GM21723 (cell line): ENCODE data around the gene DSCAML1.

Source experiments
- ATAC-seq: cut with Tn5 transposase; IDR thresholded peaks from one replicate; pipeline ENCODE4 v1.9.1; 2021; ENCODE audit warnings: mild to moderate bottlenecking, moderate library complexity; ENCODE audit not compliant: unreplicated experiment

The DSCAML1 gene

DNA sequence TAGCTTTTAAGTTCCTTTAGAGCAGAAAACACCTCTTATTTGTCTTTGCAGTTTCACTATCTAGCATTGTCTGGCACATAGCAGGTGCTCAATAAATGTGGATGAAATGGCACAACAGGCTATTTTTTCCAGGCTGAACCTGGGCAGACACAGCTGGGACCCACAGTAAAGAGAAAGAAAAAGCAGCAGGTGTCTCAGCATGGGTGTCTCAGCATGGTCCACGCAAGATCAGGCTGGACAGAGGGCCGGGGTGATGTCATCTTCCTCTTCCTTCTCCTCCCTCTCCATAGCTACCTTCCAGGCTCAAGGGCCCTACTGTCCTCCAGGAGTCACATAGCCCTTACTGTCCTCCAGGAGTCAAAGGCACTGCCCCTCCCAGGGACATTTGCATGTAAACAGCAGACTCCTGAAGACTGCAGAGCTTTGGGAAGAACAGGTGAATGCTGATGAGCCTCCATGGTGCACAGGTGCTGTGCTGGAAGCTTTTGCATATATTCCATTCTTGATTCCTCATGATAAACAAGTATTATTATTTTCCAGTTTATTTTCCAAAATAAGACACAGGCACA is 65.2 kb downstream of the DSCAML1 start:
- ATAC-seq = no peak

DNA sequence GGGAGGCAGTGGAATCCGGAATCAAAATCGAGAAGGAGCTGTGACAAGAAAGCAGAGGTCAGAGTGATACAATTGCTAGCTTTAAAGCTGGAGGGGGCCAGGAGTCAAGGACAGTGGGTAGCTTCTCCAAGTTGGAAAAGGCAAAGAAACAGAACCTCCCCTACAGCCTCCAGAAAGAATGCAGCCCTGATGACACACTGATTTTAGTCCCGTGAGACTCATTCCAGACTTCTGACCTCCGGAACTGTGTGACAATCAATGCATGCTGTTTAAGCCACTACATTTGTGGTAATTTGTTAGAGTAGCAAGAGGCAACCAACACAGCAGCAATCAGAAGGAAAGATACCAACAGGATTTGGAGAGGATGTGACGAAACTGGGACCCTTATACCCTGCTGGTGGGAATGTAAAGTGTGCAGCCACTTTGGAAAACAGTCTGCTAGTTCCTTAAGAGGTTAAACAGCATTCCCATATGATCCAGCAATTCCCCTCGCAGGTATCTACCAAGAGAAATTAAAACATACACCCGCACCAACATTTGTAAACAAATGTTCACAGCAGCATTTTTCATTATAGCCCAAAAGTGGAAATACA is 66.7 kb downstream of the DSCAML1 start:
- ATAC-seq = no peak

DNA sequence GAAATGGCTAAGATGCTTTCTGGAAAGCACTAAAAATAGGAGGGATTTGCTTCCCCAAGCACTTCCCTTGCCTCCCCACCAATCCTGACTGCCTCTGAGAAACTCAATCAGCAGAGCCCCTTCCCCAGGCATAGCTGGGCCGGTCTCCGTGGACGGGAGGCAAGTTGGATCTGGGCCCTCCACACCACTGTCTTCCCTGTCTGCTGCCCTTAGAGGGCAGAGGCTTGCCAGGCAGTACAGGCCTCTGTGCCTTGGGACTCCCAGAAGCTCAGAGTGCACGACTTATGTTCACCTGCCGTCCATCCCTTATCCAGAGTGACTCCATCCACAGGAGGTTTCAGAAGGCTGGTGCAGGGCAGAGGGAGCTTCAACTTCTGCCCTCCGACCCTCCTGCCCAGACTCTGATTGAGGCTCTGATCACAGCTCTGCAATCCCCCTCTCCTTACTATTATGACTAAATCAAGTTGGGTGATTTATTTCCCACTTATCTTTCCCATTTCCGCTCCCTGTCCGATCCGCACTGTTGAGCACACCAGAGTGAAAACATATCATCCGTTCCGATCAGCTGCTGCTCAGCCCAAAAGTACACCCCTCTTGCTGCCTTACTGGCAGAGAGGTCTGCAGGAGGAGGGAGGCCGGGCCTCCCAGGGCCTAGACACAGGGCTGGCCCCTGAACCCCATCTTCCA is 71.8 kb downstream of the DSCAML1 start:
- ATAC-seq = no peak

DNA sequence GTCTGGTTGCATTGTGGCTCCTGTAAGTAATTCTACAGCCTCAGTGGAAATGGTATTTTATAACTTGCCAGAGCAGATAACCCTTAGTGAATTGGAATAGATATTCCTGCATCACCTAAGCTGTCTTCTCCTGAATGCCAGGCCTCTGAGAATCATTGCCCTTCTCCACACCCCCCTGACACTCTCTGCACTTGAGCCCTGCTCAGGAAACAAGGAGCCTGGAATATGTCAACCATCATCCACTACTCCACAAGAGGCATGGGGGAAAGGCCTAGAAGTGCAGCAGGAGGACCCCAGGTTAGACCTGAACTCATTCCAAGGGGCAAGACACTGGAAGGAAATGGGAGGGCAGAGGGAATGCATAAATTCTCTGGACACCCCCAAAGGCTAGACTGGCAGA is 72.4 kb downstream of the DSCAML1 start:
- no peak for ATAC-seq

DNA sequence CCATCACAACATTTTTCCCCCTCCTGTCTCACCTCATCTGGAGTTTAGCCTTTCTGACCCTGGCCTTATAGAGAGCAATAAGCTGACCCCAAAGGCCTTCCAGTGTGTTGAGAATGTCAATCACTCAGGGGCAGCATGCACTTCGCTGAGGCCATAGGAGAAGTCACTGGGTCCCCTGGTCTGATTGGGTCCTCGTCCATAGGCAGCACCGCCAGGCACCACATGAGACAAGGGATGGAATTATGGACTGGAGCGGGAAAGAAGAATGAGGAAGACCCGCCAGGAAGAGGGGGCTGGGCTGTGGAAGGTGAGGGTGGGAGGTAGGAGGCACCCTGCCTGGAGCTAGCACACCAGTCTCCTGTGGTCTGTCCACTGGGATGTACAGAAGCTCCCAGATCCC is 72.9 kb downstream of the DSCAML1 start:
- ATAC-seq = no peak

DNA sequence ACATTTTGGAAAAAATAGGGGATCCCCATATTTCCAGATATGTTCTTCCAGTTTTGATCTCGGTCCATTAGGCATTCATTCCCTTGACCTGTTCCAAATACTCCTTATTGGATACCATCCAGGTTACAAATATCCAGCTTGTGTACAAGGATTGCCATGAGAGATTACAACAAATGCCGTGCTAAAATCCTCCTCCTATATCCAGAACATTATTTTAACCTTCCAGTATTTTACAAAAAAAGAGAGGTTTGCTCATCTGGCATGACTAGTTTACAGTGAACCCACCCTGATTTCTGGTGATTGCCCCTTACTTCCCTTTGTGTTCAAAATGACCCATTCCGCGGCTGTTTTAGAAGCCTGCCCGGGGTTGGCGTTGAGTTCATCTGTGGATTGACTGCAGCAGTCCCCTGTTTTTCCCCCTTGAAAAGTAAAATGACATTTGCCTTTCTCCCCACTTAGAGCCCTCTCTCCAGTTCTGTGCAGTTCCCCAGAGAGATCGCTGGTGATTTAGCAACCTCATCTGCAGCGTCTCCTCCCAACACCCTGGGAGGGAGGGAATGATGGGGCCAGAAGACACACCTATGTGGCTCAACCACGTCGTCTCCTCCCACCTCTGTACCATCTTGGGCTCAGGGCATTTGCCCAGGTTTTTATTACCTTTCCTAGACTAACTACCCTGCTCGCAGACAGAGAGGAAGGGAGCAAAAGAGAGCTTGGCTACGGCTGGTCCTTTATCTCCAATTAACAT is 73.6 kb downstream of the DSCAML1 start:
- no peak for ATAC-seq

DNA sequence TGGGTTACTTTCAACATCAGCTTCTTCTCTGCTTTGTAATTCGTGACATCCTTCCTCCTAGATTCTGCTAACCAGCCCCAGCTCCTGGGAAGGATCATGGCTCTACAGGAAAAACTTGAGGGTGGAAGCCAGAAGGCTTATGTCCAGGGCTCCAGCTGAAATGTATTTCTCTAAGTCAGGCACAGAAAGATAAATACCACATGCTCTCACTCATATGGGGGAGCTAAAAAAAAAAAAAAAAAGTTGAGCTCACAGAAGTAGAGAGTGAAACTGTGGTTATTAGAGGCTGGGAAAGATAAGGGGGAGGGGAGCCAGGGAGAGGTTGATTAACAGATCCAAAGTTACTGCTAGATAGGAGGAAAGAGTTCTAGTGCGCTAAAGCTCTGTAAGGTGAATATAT is 74.9 kb downstream of the DSCAML1 start:
- ATAC-seq = no peak

DNA sequence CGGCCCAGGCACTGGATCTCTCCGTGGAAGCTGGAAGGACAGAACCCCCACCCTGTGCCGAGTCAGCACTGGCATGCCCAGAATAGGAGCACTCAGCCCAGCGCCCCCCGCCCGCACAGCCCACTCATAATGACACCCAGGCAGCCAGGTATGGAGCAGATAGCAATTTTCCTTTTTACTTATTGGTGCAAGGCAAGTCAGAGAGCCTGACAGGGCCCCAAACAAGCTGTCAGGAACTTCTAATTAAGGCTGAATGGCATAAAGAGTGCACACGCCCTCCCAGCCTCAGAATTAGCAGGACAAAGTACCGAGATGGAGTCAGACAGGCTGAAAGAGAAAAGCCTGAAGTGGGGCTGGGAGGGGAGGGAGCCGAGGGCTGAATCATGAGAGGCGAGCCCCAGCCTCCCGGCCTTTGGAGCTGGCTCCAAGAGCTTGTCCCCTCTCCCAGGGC is 76.9 kb downstream of the DSCAML1 start:
- no peak for ATAC-seq

DNA sequence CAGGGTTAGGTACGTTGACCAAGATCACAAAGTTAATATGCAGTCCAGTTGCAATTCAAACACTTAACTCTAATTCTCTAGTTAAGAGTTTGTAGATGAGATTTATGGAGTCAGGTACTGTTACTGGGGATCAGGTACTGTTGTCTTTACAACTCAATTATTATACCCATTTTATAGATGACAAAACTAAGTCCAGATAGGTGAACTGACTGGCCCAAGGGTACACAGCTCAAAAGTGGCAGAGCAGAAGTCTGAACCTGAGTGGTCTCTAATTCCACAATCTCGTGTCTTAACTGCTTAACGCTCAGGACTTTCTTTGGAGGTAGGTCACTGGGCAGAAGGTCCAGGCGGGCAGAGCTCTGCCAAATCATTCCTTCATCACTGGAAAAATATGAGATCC is 77.5 kb downstream of the DSCAML1 start:
- ATAC-seq = no peak

DNA sequence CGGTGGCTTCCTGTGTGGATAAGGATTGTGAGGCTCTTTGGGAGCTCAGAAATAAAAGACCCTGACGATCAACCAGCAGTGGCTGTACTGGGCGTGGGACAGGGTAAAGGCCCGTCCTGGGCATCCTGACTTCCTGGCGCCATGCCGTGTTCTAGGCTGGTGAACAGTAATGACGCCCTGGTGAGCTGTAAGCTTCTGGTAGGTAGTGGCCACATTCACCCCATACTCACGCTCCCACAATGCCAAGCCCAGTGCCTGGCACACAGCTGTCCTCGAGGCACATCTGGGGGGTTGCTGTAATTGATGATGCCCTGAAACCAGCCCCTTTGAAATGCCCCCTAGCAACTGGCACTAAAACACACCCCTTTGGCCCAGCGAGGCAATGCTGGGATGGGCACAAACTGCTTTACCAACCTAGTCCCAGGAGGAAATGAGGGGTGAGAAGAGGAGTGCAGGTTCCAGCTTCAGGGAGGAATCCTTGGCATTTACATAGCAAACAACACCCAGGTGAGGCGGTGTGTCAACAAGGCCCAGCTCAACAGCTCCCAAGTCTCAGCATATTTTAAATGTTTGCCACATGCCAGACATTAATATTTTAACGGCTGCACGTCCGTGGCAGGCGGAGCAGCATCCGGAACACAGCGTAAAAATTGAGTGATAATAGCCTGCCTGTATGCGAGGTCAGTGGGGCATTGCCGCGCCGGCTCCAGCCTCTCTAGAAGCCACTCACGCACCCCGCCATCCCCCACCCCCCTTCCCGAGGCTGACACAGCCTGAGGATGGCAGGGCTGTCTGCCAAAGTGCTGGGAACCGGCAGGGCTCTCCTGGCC is 79.3 kb downstream of the DSCAML1 start:
- ATAC-seq = no peak

DNA sequence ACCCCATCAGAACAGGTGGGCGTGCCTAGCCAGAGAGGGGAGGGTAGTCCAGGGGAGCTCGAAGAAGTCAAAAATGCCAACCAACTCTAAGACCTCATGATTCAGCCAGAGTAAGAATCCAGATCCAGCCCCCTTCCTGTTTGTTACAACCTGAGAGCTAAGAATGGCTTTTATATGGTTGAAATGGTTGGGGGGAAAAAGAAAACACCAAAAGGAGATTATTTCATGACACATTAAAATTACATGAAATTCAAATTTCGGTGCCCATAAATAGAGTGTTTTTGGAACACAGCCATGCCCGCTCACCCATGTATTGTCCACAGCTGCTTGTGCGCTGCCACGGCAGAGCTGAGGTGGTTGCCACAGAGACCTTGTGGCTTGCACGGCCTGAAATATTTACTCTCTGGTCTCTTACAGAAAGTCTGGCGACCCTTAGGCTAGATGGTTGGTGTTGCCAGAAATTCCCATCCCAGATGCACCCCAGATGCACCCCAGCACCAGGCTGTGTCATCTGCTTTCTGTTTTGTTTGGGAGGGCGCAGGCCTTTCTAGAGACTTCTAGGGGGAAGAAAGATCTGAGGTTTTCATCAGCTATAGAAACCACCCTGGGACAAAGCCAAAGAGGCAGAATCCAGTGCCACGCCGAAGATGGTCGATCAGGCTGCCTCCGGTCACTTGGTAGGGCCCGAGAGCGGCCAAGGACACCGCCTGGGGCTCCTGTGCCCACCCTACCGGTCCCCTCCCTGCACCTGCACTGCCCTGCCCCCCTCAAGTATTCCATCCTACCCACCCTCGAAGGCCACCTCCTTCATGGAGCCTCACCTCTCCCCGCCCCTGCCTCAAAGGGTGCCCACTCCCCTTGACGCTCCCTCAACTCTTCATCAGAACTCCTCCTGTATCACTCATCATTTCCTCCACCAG is 80.2 kb downstream of the DSCAML1 start:
- no peak for ATAC-seq

DNA sequence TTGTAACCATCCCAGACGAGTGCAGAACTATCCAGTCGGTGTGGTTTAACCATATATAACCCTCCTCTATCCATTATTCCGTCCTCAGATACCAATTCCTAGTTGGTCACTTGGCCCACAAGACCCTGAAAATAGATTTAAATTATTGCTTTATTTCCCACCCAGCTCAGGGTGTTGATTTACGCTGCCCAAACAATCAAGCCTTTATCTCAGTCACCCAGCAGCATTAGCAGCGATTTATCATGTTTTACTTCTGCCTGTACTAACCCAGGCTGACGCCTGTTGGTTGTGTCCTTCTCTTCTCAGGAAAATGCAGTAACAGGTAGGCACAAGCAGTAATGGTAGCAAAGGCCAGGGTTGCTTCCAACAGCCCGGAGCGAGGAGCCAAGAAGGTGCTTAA is 81.2 kb downstream of the DSCAML1 start:
- ATAC-seq = no peak

DNA sequence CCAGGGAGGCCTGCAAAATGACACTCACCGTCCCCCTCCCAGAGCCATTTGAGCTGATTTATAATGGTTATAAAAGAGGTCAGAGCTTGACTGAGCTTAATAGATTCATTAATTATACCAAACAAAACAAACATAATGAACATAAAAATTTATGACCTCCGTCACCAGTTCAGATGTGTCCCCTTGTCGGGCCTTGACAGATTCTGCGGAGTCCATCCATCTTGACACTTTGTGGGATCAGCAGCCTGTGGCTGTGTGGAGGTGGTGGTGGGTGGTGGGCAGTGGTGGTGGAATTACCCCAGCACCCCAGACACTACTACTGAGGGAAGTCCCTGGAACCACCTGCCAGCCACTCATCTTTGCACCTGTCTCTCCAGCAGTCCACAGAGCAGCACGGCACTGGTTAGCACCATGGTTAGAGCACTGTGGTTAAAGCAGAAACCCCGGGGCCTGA is 83.5 kb downstream of the DSCAML1 start:
- no peak for ATAC-seq

DNA sequence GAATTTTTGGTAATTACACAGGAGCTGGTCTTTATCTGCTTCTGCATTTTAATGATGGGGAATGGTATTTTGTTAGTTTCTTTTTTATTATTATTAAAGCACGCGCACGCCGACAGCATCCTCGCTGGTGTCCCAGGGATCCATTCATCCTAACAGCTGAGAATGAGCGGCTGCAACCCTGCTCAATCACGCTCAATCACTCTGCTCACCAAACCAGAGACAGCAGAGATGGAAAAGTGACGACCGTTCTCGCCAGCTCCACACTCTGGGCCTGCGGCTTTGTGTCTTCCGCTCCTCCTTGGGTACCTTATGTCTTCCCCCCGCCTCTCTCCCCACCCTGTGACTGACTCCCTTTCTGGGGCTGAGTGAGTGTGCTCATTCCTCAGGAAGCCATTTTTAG is 84.5 kb downstream of the DSCAML1 start:
- ATAC-seq = no peak

DNA sequence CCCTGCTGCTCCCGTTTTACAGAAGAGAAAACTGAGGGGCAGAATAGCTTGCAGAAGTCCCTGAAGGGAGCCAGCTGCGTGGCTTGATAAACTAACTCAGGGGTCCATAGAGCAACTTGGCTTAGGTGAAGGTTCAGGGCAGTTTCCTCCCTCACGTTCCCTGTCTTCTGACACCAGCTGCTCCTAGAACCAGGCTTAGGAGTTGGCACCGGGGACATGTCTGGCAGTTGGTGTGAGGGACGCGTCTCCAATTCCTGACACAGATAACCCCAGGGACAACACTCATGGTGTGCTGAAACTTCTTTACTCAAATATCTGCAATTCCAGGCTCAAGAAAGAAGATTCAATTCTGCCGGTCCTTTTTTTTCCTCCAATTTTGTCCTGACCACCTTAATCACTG is 85.7 kb downstream of the DSCAML1 start:
- ATAC-seq = no peak

DNA sequence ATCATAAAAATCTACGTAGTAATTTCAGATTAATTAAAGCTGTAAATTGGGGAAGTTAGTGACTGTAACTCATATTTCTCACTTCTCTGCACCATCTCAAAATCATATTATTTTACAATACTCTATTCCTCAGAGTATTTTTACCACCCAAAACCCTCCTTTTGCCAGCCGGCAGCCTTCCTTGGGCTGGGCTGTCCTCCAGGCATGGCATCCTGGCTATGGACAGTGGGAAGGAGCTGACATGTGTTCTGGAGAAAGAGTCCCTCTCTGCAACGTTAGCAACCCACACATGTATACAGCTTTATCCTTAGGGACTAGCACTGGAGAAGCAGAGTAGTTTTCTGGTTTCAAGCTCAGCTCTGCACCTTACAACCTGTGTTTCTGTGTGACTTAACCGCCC is 86.8 kb downstream of the DSCAML1 start:
- no peak for ATAC-seq

DNA sequence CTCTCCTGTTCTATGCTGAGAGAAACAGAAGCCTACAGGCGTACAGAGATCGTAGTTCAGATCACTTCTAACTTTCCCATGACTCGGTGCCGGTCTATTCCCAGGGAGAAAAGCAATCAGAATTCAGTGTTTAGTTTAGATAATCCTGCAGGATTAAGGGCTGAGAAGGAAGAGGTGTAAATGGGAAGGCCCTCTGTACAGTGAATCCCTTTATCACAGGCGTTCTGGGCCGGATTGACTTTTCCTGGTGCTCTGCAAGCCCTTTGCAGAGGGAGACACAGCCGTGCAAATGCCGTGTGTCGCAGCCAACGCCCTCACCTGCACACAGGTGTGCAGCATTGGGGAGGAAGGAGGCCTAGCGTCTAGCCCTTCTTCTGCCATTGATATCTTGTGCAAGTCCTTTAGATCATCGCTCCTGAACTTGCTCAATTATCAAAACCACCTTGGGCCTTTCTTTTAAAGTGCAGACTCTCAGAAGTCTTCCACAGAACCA is 90.6 kb downstream of the DSCAML1 start:
- ATAC-seq = no peak

DNA sequence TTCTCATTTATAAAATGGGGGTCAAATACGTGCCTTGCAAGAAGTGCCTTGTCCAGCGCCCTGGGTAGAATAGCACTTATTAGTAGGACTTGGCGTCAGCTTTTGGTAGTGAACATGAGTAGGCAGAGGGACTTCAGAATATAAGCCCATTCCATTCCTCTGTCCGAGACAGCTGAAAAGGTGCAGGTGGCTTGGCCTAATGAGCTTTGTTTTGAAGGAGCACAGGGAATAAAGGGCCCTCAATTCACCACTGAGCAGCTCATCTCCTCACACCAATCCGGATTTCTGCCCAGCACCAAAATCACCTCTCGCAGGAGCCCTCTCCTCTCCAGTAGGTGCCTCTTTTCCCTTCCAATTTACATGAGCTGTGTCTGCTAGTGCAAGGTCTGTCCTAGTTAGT is 91.2 kb downstream of the DSCAML1 start:
- no peak for ATAC-seq

DNA sequence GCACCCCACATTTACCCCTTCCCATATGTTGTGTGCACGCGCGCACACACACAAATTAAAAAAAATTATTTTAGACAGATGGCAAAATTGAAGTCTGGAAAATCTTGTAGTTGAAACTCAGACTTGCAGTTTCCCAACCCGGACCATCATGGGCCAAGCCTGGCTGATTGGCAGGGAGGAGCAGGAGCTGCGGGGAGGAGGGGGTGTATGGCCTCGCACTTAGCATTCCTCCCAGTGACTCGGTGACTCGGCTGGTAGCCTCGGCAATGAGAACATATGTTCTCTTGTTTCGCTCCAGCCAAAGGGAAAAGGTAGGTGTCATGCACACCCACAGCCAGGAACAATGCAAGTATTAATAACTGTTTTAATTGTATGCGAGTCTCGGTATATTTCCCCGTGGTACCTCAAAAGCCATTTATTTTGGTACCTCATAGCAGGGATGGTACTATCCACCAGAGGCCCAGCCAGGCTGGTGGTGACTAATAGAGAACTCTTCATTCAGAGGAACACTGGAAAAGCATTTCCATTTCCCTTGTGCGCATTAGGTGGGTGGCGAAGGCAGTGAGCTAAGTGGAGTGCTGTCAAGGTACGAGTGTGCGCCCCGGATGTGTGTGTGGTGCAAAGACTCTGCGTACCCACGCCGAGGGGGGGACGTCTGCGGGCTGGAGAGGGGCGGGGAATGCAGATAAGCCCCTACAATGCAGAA is 92.5 kb downstream of the DSCAML1 start:
- ATAC-seq = no peak
